Gastrocnemius medialis (tissue), 4 donors: Measurements from ENCODE around the gene PAK5.

ENCODE experiments used
- CTCF ChIP-seq, 5 experiments: fragments of 450-650 bp in 3 of 5; fragments of 200-600 bp in 2 of 5; sonication (generic) in 2 of 5; IDR thresholded peaks in 4 of 5; conservative IDR thresholded peaks in 1 of 5; 1 replicate in 4 of 5; 2 replicates in 1 of 5; pipeline ENCODE4 v1.5.1; 2016 to 2019; ENCODE audit warnings: antibody characterized with exemption in 5 of 5, mild to moderate bottlenecking in 3 of 5, moderate library complexity in 3 of 5
- POLR2A ChIP-seq, 2 donors: fragments of 450-650 bp; IDR thresholded peaks; one replicate each; pipeline ENCODE4 v1.6.1; 2017; ENCODE audit warnings: antibody characterized with exemption in 2 of 2, mild to moderate bottlenecking in 2 of 2, moderate library complexity in 2 of 2

DNA sequence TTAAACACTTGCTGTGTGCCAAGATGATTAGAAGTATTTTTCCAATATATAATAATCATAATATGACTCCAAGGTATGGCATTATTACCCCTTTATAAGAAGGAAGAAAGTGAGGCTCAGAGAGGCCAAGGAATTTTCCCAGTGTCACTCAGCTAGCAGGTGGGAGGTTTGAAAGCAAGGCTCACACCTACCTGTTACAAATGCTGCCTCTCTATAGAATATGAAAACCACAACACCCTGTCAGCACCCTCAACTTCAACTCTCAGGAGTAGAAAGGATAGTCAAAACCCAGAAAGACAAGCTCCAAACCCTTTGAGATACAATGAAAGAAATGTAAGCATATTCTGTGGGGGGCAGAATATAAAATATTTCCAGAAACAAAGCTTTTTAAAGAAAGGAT, 247.8 kb downstream of the PAK5 start:
- TF ChIP-seq CTCF (IDR thresholded peaks at IDR 0.05 in 4 of 5, conservative IDR thresholded peaks at IDR 0.05 in 1 of 5): no peak
- TF ChIP-seq POLR2A (IDR thresholded peaks at IDR 0.05): no peak
